ENCODE measurements around the gene PPP6C. TPM values are rescaled to one million over a fixed set of nuclear protein-coding genes. Genes with fewer than 3 reads are reported as not detected.

Gene PPP6C
- total RNA-seq, 1 experiment from 2014 or later, result 53.3 TPM

DNA sequence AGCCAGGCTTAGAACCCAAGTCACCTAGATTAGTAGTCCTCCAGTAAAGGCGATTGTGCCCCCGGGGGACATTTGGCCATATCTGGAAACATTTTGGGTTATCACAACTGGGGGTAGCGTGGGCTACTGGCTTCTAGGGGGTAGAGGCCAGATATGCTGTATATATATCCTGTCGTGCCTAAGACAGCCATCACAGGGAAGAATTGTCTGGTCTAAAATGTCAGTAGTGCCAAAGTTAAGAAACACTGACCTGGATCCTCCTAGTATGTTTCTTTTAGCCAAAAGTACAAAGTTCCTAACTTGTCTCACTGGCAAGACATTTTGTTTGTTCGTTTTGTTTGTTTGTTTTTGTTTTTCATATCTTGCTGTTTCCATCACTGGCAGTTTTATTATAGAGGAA, 24.6 kb upstream of the PPP6C start:
- Histone ChIP-seq H3K4me2 (ENCODE audit: insufficient read depth, insufficient read length, low read length) (no peak overlapping the region), H2AK5ac (ENCODE audit: insufficient read length, low read length) (no peak overlapping the region), H3K27me3 (ENCODE audit: insufficient read depth, low read length) (no peaks in the 10 kb centered on the region), H3K9me3 (ENCODE audit: control insufficient read depth, low read depth, low read length) (no peaks in the 10 kb centered on the region), H3K18ac (ENCODE audit: insufficient read length, low read depth, low read length) (no peak overlapping the region), H3K23me2 (ENCODE audit: insufficient read length, low read depth, low read length, poor library complexity, severe bottlenecking) (no peaks in the 10 kb centered on the region), H3T11ph (ENCODE audit: low read length) (no peak overlapping the region), H3K4ac (ENCODE audit: low read depth, low read length) (no peak overlapping the region), H2BK12ac (ENCODE audit: insufficient read length, low read depth, low read length) (no peak overlapping the region), H3K79me1 (ENCODE audit: insufficient read depth, low read depth, low read length, poor library complexity, severe bottlenecking) (no peaks in the 10 kb centered on the region), H3K14ac (ENCODE audit: insufficient read depth, low read length) (no peak overlapping the region), H4K91ac (ENCODE audit: insufficient read length, low read depth, low read length) (no peak overlapping the region), H4K8ac (replicated peaks; ENCODE audit: insufficient read length, low read depth, low read length) (no peak overlapping the region), H3K9ac (ENCODE audit: extremely low read depth, insufficient read length, low read length) (no peak overlapping the region), H2BK20ac (ENCODE audit: low read depth, low read length, poor library complexity, severe bottlenecking) (no peak overlapping the region), H3K56ac (ENCODE audit: insufficient read length, low read depth, low read length) (no peak overlapping the region), H2BK120ac (ENCODE audit: low read depth, low read length, poor library complexity, severe bottlenecking) (no peak overlapping the region), H3K23ac (ENCODE audit: insufficient read length, low read depth, low read length) (no peak overlapping the region), H2BK15ac (ENCODE audit: low read depth, low read length) (no peak overlapping the region), H2AFZ (ENCODE audit: low read length) (no peak overlapping the region), H2BK5ac (ENCODE audit: insufficient read length, low read length) (no peak overlapping the region), H4K5ac (ENCODE audit: insufficient read length, low read depth, low read length) (no peak overlapping the region), H4K20me1 (ENCODE audit: control insufficient read depth, insufficient read depth, insufficient read length) (no peaks in the 10 kb centered on the region), H3K79me2 (ENCODE audit: insufficient read depth, low read length) (no peaks in the 10 kb centered on the region), H3K4me1 (ENCODE audit: insufficient read depth, low read length) (no peaks in the 10 kb centered on the region), H3K27ac (ENCODE audit: insufficient read length, low read depth, low read length) (no peak overlapping the region)
- H3K4me3 Mint-ChIP-seq, result no peak overlapping the region
- no CpG with 5 or more reads among the region's 5 CpGs for WGBS (ENCODE audit: extremely low coverage, insufficient read length, low lambda C conversion rate)
- no peak overlapping the region for H3K27ac Mint-ChIP-seq
- no peak for DNase-seq
- no peaks in the 10 kb centered on the region for H3K4me1 Mint-ChIP-seq
- no peaks in the 10 kb centered on the region for H3K27me3 Mint-ChIP-seq (ENCODE audit: low read depth)
- H3K9me3 Mint-ChIP-seq, result no peaks in the 10 kb centered on the region
- TF ChIP-seq, protein P1, sequence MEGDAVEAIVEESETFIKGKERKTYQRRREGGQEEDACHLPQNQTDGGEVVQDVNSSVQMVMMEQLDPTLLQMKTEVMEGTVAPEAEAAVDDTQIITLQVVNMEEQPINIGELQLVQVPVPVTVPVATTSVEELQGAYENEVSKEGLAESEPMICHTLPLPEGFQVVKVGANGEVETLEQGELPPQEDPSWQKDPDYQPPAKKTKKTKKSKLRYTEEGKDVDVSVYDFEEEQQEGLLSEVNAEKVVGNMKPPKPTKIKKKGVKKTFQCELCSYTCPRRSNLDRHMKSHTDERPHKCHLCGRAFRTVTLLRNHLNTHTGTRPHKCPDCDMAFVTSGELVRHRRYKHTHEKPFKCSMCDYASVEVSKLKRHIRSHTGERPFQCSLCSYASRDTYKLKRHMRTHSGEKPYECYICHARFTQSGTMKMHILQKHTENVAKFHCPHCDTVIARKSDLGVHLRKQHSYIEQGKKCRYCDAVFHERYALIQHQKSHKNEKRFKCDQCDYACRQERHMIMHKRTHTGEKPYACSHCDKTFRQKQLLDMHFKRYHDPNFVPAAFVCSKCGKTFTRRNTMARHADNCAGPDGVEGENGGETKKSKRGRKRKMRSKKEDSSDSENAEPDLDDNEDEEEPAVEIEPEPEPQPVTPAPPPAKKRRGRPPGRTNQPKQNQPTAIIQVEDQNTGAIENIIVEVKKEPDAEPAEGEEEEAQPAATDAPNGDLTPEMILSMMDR (conservative IDR thresholded peaks at IDR 0.05), result no peak
- H3K36me3 Mint-ChIP-seq (ENCODE audit: insufficient read depth in 1 of 3, low read depth in 3 of 3), result peaks cover 10 to 54% (median 42%) of the 10 kb centered on the region in 3 experiments

Measured in H9 (cell line).